RWPE2 (cell line): ENCODE results near the gene ZWILCH.

Experiments
- ATAC-seq: fragments of 200-7000 bp; cut with Tn5 transposase; 3 replicates; pipeline ENCODE4 v1.9.1; 2021; ENCODE audit warnings: low read depth
- DNase-seq: peaks from one replicate; pipeline ENCODE4 v3.0.0-alpha.2; 2020; ENCODE audit warnings: low spot score
- H3K27ac ChIP-seq: fragments of 450-650 bp; 2 replicates; pipeline ENCODE4 v1.5.1; 2017; ENCODE audit warnings: mild to moderate bottlenecking; ENCODE audit not compliant: poor library complexity, severe bottlenecking
- H3K27me3 ChIP-seq: fragments of 250-450 bp; sonication (Bioruptor Pico); 2 replicates; pipeline ENCODE4 v1.5.1; 2021; ENCODE audit warnings: mild to moderate bottlenecking, moderate library complexity; ENCODE audit not compliant: insufficient read depth, poor library complexity, severe bottlenecking
- H3K36me3 ChIP-seq: fragments of 250-450 bp; sonication (Bioruptor Pico); 2 replicates; pipeline ENCODE4 v1.5.1; 2020; ENCODE audit warnings: low read depth, mild to moderate bottlenecking, moderate library complexity
- H3K4me1 ChIP-seq: fragments of 250-450 bp; sonication (Bioruptor Pico); 2 replicates; pipeline ENCODE4 v1.5.1; 2021; ENCODE audit warnings: mild to moderate bottlenecking, moderate library complexity; ENCODE audit not compliant: insufficient read depth, poor library complexity, severe bottlenecking
- H3K4me3 ChIP-seq: fragments of 250-450 bp; sonication (Bioruptor Pico); 2 replicates; pipeline ENCODE4 v1.5.1; 2021; ENCODE audit warnings: mild to moderate bottlenecking, moderate library complexity; ENCODE audit not compliant: severe bottlenecking
- H3K9me3 ChIP-seq: fragments of 250-450 bp; sonication (Bioruptor Pico); 2 replicates; pipeline ENCODE4 v1.5.1; 2021; ENCODE audit warnings: mild to moderate bottlenecking, moderate library complexity; ENCODE audit not compliant: severe bottlenecking
- CTCF ChIP-seq: fragments of 450-650 bp; IDR thresholded peaks from one replicate; pipeline ENCODE4 v1.5.1; 2017; ENCODE audit warnings: mild to moderate bottlenecking, moderate library complexity; ENCODE audit not compliant: poor library complexity, severe bottlenecking

ZWILCH gene

GRCh38 chr15:66570842-66571478, 65.8 kb downstream of the ZWILCH start:
- Histone ChIP-seq H3K4me3 (no peak overlapping the region), H3K36me3 (no peaks in the 10 kb centered on the region), H3K9me3 (no peaks in the 10 kb centered on the region), H3K27me3 (no peaks in the 10 kb centered on the region), H3K4me1 (no peaks in the 10 kb centered on the region), H3K27ac (no peak overlapping the region)
- no peak for ATAC-seq
- TF ChIP-seq CTCF: no peak
- no peak for DNase-seq

GRCh38 chr15:66572146-66572545, 67.0 kb downstream of the ZWILCH start:
- ATAC-seq (peak; percentile 28; the same call in 1 of the 3 replicates), DNase-seq (no peak)
- Histone ChIP-seq H3K27me3 (no peaks in the 10 kb centered on the region), H3K36me3 (no peaks in the 10 kb centered on the region), H3K9me3 (no peaks in the 10 kb centered on the region), H3K4me3 (no peak overlapping the region), H3K27ac (no peak overlapping the region), H3K4me1 (no peaks in the 10 kb centered on the region)
- no peak for TF ChIP-seq CTCF

GRCh38 chr15:66573348-66573718, 68.2 kb downstream of the ZWILCH start:
- no peak for TF ChIP-seq CTCF
- ATAC-seq (no peak), DNase-seq (peak; percentile 57)
- H3K36me3 ChIP-seq: no peaks in the 10 kb centered on the region
- H3K27me3 ChIP-seq: no peaks in the 10 kb centered on the region
- no peaks in the 10 kb centered on the region for H3K4me1 ChIP-seq
- no peak overlapping the region for H3K4me3 ChIP-seq
- no peak overlapping the region for H3K27ac ChIP-seq
- no peaks in the 10 kb centered on the region for H3K9me3 ChIP-seq

GRCh38 chr15:66573719-66574595, 68.8 kb downstream of the ZWILCH start:
- DNase-seq (peak; percentile 20), ATAC-seq (no peak)
- no peaks in the 10 kb centered on the region for H3K4me1 ChIP-seq
- TF ChIP-seq CTCF: no peak
- no peak overlapping the region for H3K4me3 ChIP-seq
- H3K27ac ChIP-seq: no peak overlapping the region
- H3K27me3 ChIP-seq: no peaks in the 10 kb centered on the region
- no peaks in the 10 kb centered on the region for H3K9me3 ChIP-seq
- H3K36me3 ChIP-seq: no peaks in the 10 kb centered on the region

- Histone ChIP-seq H3K4me1 (no peaks in the 10 kb centered on the region), H3K27me3 (no peaks in the 10 kb centered on the region), H3K27ac (no peak overlapping the region), H3K9me3 (no peaks in the 10 kb centered on the region), H3K4me3 (no peak overlapping the region), H3K36me3 (no peaks in the 10 kb centered on the region)
- no peak for DNase-seq
- ATAC-seq: no peak
- no peak for TF ChIP-seq CTCF
These were observed 69.4 kb downstream of the ZWILCH start for GRCh38 chr15:66574596-66574950.
